Fibroblast of pulmonary artery (primary cell): ENCODE data around the gene NARS2.

Source experiments
- DNase-seq: peaks from one replicate; pipeline ENCODE4 v3.0.0-alpha.2; 2010; ENCODE audit warnings: low read depth
- H3K4me3 ChIP-seq: replicated peaks from 2 replicates; pipeline ENCODE4 v1.5.1; 2011; ENCODE audit warnings: low read depth, mild to moderate bottlenecking, control low read depth, low read length, moderate library complexity
- TF ChIP-seq, protein P1 (sequence below): IDR thresholded peaks from 2 replicates; pipeline ENCODE4 v1.5.1; 2011; ENCODE audit warnings: mild to moderate bottlenecking, control low read depth, low read length, inconsistent platforms; ENCODE audit errors: missing control alignments

NARS2 gene

DNA sequence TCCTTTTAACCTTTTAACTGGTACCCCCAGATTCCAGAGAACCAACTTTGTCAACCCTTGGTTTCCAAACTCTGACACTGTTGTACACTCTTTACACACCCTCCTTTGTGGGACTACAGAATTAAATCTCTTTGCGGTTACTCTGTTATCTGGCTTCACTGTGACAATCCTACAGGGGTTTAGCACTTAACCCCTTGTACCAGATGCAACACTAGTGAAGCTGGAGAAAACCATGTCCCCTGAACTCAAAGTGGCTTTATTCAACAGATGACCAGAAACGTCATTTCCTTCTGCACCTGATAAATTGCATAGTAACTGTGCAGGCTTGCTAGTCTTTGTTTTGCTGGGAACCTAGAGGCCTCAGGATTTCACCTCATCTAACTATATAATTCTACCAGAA lies 151.4 kb downstream of the NARS2 start:
- no peak overlapping the region for H3K4me3 ChIP-seq
- DNase-seq = no peak
- TF ChIP-seq, protein P1, sequence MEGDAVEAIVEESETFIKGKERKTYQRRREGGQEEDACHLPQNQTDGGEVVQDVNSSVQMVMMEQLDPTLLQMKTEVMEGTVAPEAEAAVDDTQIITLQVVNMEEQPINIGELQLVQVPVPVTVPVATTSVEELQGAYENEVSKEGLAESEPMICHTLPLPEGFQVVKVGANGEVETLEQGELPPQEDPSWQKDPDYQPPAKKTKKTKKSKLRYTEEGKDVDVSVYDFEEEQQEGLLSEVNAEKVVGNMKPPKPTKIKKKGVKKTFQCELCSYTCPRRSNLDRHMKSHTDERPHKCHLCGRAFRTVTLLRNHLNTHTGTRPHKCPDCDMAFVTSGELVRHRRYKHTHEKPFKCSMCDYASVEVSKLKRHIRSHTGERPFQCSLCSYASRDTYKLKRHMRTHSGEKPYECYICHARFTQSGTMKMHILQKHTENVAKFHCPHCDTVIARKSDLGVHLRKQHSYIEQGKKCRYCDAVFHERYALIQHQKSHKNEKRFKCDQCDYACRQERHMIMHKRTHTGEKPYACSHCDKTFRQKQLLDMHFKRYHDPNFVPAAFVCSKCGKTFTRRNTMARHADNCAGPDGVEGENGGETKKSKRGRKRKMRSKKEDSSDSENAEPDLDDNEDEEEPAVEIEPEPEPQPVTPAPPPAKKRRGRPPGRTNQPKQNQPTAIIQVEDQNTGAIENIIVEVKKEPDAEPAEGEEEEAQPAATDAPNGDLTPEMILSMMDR = no peak

DNA sequence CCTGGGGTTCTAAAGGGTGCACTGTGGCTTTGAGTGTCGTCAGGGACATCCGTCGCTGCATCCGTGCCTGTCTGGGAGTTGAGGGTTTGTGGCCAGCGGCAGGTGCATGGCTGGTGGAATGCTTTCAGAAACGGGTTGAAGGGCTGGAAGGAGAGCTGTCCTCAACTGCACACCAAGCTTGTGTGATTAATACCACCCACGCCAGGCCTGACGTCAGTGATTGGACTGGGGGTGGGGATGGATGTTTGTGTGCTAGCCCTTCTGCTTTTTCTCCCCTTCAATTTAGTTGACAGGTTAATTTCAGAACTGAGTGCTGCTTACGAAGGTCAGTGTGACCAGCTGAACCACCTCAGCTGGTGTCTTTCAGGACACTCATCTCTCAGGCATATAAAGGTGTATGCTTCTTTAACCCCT lies 153.9 kb downstream of the NARS2 start:
- no peak overlapping the region for H3K4me3 ChIP-seq
- DNase-seq = peak; percentile 79
- TF ChIP-seq, protein P1 = no peak

DNA sequence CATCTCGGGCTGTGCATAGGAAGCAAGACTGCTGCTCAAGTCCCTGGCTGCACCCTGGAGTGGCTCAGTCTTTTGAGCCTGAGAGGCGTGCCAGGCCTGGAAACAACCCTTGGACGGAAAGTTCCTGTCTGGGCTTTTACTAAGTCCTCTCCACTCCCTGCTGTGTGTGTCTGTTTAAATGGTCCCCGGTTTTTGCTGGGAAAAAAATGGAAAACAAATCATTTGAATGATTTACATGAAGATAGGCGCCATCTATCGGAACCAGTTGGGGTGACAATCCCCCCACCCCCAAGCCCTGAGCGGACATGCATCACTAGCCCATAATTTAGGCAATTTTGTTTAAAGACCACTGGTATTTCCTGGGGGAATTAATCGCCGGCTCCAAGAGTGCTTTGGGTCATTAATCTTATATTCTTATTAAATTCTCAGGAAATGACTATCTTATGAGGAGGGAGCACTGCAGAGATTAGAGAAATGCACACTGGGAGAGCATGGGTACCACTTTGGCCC lies 154.4 kb downstream of the NARS2 start:
- DNase-seq = peak; percentile 94
- TF ChIP-seq, protein P1 = peak; percentile 73
- no peak overlapping the region for H3K4me3 ChIP-seq

DNA sequence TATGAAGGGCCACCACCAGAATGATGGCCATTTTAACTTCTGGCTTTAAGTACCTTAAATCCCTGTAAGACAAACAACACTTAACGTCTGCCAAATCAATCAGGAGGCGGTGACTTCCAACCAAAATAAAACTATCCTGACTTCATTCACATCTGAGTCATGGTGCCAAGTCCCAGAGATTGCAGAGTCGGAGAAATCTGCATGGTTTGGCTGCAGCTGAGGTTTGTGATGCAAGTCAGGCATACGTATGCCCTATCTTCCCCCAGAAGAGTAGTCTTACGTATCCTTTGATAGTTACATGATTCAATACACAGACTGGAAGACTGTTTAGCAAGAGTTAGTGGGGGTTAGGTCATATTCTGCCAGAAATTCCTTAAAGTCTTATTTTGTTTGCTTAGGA lies 155.3 kb downstream of the NARS2 start:
- peak; percentile 99 for DNase-seq
- TF ChIP-seq, protein P1 = no peak
- H3K4me3 ChIP-seq = peak overlapping the region; percentile 76

DNA sequence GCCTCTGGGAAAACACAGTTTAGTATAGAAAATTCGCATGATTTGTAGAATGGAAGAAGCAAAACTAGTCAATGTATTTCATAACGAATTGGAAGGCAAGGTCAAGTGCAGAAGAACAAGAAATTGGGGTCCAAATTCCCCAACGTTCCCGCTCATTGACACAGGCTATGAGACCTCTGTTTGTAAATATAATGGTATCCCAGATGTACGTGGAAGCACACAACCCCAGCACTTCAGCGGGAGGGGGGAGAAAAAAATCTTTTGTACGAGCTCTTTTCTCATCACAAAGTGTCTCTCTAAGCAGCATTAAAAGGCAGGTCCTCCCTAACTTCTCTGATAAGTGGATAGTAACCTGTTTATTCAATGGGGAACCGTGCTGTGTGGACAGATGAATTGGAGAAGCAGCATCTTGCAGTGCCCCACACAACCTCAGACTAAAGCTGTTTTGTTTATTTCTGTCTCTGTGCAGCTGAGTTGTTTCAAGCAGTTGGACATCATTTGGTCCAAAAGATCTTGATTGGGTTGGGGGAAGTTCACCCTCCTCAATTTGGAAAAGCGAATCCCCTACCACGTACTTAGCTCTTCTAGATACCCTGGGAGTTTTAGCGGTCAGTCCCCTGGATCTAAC lies 156.0 kb downstream of the NARS2 start:
- TF ChIP-seq, protein P1 = no peak
- DNase-seq = no peak
- H3K4me3 ChIP-seq = peak overlapping the region; percentile 76

DNA sequence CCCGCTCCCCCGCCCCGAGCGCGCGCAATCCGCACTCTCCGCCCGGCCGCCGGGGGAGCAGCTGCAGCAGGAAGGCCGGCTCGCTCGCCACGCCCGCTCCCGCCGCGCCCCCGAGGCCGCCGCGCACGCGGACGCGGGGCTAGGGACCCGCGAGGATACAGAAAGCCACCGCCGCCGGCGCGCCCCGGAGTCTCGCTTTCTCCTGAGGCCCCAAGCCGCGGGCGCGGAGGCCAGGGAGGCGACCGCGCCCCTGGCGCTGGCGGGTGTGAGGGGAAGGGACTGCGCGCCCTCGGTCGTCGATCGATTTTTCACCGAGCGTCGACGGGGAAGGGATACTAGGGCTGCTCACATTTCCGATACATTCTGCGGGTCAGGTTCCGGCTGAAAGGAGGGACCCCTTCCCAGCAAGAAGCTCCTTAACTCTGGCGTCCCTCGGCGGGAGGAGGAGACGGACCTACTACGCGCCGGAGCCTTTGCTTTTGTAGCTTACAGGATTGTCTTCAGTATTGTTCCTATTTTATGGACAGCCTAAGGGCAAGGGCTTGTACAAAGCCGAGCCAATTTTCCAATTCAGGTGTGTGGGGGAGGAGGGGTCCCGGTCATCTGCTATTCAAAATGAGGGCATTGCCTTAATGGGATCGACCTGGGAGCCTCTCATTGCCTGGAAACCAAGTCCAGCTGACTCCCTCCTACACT lies 156.6 kb downstream of the NARS2 start:
- H3K4me3 ChIP-seq = peak overlapping the region; percentile 76
- TF ChIP-seq, protein P1 = no peak
- DNase-seq = peak; percentile 77
